NCI-H1048 (cell line): ENCODE data around the gene TBC1D22A.

Source experiments
- DNase-seq: peaks from one replicate; lab custom pipeline; 2025; lab: John Stamatoyannopoulos, UW

Gene TBC1D22A

DNA sequence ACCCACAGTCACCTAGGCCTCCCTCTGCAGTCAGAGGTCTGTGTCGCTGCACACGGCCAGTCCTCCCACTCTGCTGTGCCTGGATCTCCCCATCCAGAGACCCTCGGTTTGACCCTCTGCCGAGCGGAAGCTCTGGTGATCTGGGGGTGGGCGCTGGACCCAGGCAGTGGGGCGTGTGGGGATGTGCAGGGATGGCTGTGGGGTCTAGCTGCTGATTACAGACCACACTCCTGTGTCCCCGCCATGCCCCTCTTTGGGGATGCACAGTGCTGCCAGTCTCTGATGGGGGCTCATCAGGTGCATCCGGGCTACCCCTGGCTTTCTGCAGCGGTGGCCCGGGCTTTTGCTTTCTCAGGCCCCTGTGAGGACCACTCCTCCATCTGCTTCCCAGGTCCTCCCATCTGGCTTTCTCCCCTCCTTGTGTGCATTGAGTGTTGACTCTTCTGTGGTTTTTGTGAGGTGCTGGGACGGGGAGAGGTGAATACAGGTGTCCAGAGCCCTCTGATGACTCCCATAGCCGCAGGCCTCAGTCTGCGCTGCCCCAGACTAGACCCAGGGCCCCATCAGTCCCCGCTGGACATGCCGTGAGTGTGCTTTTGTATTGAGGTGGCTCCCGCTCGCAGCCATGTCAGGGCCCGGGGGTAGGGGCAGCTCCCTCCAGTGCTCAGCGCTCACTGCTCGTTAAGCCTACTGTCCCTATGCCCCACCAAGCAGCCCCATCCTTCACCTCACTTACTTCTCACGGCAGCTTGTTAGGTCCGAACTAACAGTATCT, 251.6 kb downstream of the TBC1D22A start:
- DNase-seq: no peak

DNA sequence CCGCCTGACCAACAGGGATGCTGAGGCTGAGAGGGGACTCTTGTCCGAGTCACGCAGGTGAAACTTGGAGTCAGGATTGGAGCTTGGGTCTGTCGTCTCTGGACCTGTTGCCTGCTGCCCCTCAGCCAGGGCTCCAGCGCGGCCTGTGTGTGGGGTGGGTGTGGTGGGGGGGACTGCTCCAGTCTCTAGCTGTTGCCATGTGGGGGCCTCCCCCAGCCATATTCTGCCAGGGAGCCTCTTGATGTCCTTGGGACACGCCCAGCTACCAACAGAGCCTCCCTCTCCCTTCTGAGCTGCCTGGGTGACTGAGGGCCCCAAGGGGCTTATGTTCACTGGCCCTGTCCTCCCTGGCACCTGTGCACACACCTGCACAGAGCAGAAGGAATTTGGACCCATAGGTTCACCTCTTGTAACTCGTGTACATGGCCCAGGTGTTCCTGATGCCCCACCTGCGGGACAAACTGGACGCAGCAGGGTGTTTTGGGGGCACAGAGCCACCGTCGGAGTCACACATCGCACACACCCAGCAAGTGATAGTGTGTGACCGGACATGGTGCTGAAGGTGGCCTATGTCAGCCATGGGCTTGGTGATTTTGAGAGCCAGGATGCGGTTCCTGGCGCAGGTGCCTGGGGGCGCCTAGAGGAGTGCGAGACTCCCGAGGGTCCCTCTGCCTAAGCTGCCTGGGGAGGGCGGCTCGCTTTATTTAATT, 252.3 kb downstream of the TBC1D22A start:
- no peak for DNase-seq

- DNase-seq: no peak
Observed at GRCh38 chr22:47015589-47016178, 253.2 kb downstream of the TBC1D22A start.

- no peak for DNase-seq
Observed at GRCh38 chr22:47016631-47017030, 254.2 kb downstream of the TBC1D22A start.

DNA sequence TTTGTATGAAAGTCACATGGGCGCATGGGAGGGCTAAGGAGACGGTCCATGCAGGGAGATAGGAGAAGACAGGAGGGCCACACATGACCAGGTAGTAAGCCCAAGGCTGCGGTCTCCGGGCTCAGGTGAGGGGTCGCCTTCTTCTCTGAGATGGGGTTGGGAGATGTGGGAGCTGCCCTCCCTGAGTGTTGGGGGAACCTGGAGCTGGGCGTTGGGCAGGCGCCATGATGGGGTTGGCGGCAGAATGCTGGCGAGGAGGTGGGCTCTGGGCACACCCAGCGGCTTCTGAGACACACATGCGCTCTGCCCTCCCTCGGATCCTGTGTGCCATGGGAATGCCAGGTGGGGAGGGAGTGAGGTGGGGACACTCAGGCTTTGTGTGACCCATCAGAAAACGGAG, 254.8 kb downstream of the TBC1D22A start:
- DNase-seq: no peak

DNA sequence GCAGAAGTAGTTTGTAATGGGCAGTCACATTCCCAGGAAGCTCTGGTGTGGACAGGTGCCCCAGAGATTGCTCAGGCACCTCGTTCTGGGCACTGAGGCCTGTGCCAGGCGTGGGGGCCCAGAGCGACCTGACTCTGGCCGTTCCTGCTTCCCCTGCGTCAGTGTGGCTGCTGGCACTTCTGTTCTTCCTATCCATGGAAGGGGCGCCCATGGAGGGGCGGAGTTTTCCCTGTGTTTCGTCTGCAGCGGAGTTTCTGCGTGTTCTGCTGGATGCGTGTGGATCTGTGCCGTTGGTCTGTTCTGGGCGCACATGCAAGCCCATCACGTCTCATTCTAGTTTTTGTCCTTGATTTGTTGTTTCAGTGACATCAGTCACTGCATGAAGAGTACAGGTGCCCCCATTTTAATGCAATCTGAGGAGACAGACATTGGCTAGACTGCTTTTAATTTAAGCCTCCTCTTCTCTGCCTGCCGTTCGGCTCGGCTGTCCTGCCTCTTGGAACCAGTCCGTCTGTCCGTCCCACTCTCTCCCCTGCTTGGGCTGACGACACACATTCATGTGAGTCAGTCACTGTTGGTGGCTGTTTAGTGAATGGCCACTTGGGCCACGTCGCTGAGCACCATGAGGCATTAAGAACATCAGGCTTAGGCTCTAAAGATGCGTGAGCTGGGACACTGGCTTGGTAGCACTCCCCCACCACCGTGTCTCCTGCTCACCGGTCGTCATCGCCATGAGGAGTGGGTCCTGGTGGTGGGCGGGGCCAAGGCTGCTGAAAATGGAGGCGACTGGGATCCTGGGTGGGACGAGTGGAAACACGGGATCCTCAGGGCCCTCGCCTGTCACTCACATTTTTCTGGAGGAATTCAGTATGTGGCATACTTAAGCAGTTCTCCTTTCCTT, 255.8 kb downstream of the TBC1D22A start:
- no peak for DNase-seq

- DNase-seq: no peak
Observed at GRCh38 chr22:47019012-47019790, 256.8 kb downstream of the TBC1D22A start.

DNA sequence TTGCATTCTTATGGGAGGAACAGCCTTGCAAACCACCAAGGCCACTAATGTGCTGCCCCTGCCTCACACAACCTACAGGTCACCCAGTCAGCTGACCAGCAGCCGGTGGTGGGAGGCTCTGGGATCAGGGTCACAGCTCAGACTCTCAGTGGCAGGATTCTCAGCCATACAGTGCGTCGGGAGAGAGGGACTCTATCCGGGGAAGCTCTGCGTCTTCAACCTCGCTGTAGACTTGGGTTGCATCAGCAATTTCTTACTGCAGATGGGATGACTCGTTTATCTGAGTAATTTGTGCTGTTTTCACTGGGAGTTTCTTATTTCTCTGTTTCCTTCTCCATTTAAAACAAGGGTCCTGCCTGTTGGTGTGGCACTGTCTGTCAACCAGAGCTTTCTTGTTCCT, 257.7 kb downstream of the TBC1D22A start:
- no peak for DNase-seq

DNA sequence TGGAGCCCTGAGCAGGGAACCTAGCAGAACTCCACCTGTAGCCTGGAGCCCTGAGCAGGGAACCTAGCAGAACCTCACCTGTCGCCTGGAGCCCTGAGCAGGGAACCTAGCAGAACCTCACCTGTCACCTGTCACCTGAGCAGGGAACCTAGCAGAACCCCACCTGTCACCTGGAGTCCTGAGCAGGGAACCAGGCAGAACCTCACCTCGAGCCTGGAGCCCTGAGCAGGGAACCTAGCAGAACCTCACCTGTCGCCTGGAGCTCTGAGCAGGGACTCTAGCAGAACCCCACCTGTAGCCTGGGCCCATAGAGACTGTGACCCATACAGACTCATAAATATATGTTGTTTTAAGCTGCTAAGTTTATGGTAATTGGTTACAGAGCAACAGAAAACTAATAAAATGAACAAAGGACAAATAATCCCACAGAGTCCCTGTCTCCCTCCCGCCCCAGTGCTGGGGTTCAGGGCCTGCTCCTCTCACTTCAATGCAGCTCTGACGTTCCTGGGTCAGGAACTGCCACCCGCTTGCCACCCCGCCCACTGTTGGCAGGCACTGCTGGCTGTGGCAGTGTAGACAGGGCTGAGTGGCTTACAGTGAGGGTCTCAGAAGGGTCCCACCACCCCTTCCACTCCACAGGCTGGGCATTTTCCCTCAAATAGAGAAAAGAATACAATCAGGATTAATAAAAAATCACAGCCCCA, 259.1 kb downstream of the TBC1D22A start:
- no peak for DNase-seq

DNA sequence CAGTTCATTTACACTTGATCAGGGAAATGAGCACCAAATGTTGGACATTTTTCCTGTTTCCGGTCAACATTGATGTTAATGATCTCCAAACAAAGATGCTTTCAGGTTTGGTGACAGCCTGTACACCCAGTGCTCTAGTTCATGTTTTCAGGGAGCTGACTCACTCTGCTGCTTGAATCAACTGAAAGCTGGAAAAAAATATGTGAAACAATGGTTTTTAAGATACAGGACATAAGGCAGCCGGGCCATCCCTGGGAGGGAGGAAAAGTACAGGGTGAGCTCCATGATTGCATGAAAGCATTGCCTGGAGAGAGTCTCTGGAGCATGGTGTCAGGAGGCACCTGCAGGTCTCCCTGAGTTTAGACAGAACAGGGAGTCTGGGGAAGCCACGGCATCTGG, 259.6 kb downstream of the TBC1D22A start:
- no peak for DNase-seq

DNA sequence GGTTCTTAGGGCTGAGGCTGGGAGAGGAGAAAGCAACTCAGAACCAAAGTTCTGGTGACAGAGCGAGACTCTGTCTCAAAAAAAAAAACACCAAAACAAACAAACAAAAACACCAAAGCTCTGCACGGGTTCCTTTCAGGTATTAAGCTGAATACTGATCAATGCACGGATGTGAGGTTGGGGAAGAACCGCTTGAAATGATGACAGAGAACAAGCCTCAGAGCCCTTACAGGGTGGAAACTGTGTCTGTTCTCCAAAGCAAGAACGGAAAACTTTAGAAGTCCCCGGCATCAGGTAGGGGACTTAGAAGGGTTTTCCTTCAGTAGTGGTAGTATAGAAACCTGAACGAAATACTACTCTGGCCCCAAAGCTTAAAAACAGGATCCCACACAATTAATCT, 260.0 kb downstream of the TBC1D22A start:
- DNase-seq: no peak

DNA sequence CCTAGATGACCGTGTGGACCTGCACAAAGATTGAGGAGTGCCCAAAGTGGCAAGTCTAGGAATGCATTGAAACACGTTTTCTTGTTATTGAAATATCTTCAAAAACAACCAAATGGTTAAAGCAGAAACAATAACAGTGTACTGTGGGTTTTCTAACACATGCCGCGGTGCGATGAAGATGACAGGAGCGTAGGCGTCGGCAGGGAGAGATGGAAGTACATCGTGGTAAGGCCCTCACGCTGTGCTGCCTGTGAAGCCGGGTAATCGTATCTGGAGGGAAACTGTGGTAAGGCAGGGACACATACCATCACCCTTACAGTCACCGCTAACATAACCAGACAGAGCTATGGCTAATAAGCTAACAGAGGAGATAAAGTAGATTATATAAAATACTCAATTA, 261.4 kb downstream of the TBC1D22A start:
- DNase-seq: no peak

DNA sequence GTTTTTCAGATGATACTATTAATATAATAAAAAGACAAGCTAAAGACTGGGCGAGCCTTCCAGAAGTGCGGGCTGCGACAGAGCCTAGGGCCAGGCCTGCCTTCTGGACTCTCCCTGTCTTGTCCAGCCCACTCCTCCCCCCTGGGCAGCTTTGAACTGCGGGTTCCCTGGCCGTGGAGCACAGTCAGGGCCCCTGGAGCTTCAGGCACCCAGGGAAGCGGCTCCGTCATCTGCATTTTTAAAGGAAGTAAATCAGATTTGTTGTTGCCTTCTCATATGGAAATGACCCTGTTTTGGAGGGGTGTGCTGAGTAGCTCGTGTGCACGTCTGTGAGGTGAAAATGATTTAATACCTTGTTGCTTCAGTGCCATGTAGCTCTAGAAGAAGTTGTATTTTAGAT, 265.3 kb downstream of the TBC1D22A start:
- no peak for DNase-seq

- no peak for DNase-seq
Observed at GRCh38 chr22:47029244-47030074, 267.0 kb downstream of the TBC1D22A start.

GRCh38 chr22:47030143-47030661, 267.8 kb downstream of the TBC1D22A start:
- DNase-seq: no peak

- DNase-seq: no peak
Observed at GRCh38 chr22:47030881-47031627, 268.6 kb downstream of the TBC1D22A start.

- no peak for DNase-seq
Observed at GRCh38 chr22:47031628-47031915, 269.1 kb downstream of the TBC1D22A start.

DNA sequence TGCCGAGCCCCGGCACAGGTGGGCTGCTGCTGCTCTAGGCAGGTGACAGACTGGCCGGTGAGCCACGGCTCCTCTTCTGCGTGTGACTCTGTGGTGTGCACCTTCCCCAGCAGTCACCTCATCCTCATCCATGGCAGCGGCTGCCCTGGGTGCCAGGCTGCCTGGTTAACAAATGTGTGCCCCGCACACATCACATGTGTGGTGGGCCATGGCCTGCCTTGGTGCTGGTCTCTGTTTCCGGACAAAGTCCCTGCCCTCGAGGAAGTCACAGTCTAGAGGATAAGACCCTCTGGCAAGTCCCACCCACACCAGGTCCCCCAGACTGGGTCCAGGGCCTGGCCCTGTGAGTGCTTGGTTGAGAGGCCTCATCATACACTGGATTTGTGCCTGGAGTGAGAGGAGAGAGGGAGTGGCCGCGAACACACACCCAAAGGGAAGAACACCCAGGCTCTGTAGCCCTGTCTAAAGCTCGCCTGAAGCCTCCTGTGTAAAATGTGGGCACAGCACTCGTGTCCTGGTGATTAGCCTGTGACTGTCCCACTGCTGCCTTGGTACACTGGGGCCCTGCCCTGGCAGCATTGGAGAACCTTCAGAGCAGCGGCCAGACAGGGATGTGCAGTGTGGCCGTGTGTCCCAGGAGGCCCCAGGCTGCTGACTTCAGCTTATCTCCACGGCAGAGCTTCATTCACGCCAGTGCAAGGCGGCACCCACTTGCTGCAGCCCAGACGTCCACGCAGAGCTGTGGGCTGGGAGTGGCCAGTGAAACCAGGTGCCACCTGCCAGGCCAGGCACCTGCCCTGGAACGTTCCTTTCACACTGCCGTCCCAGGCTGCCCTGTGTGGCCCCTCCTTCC, 269.9 kb downstream of the TBC1D22A start:
- no peak for DNase-seq
